Calu3 (cell line): ENCODE measurements around the gene PDE6A. TPM values are rescaled to one million over a fixed set of nuclear protein-coding genes. Genes with fewer than 3 reads are reported as not detected.

ENCODE experiments used
- BruUV-seq: library from RNA; stranded (reverse); fragments of 400-500 nt; replicated peaks from 2 replicates; lab custom pipeline; 2021; lab: Mats Ljungman, UMichigan
- CTCF ChIA-PET: fragments of 300-600 bp; sonication (Branson Sonifier 250); formaldehyde crosslinking; loops from one replicate; lab custom pipeline; 2022; ENCODE audit warnings: antibody characterized with exemption; lab: Charles Lee
- DNase-seq: peaks from one replicate; pipeline ENCODE4 v3.0.0; 2022
- H3K27ac Mint-ChIP-seq: one replicate; pipeline ENCODE4 v1.8.0; 2022; ENCODE audit warnings: mixed read lengths; ENCODE audit not compliant: unreplicated experiment
- H3K27me3 Mint-ChIP-seq: one replicate; pipeline ENCODE4 v1.8.0; 2022; ENCODE audit warnings: mixed read lengths; ENCODE audit not compliant: unreplicated experiment
- H3K36me3 Mint-ChIP-seq: one replicate; pipeline ENCODE4 v1.8.0; 2022; ENCODE audit warnings: mild to moderate bottlenecking, moderate library complexity, mixed read lengths; ENCODE audit not compliant: insufficient read depth, unreplicated experiment
- H3K4me1 Mint-ChIP-seq: one replicate; pipeline ENCODE4 v1.8.0; 2022; ENCODE audit warnings: mild to moderate bottlenecking, low read depth, mixed read lengths; ENCODE audit not compliant: unreplicated experiment
- H3K4me3 Mint-ChIP-seq: one replicate; pipeline ENCODE4 v1.8.0; 2022; ENCODE audit warnings: mild to moderate bottlenecking, low read depth, moderate library complexity, mixed read lengths; ENCODE audit not compliant: unreplicated experiment
- H3K9me3 Mint-ChIP-seq: one replicate; pipeline ENCODE4 v1.8.0; 2022; ENCODE audit warnings: low read depth, mixed read lengths; ENCODE audit not compliant: unreplicated experiment
- CTCF ChIP-seq: fragments of 200-600 bp; IDR thresholded peaks from one replicate; pipeline ENCODE4 v1.8.0; 2022; ENCODE audit warnings: antibody characterized with exemption; ENCODE audit not compliant: unreplicated experiment
- intact Hi-C: fragments of 100-400 bp; cut with micrococcal nuclease; formaldehyde crosslinking; loops from one replicate; pipeline ENCODE4 v1.10.0; 2022; ENCODE audit not compliant: unreplicated experiment
- total RNA-seq: library from RNA; stranded (reverse); gene quantifications from 2 replicates; pipeline ENCODE4 v1.2.3, GENCODE V29; 2022

The PDE6A gene
- total RNA-seq, 1 experiment from 2014 or later: not detected

GRCh38 chr5:149942199-149942598, 2.4 kb downstream of the PDE6A start:
- no TSS peak for BruUV-seq
- CTCF ChIA-PET: no interaction called here
- Mint-ChIP-seq H3K36me3 (peaks cover 22% of the 10 kb centered on the region), H3K4me3 (no peak overlapping the region), H3K27me3 (no peaks in the 10 kb centered on the region), H3K27ac (peak overlapping the region; percentile 88), H3K4me1 (peaks cover 65% of the 10 kb centered on the region), H3K9me3 (no peaks in the 10 kb centered on the region)
- no peak for TF ChIP-seq CTCF
- intact Hi-C loops: no loop called here
- DNase-seq: no peak

- Mint-ChIP-seq H3K4me3 (no peak overlapping the region), H3K9me3 (no peaks in the 10 kb centered on the region), H3K27me3 (no peaks in the 10 kb centered on the region), H3K36me3 (peaks cover 22% of the 10 kb centered on the region), H3K27ac (peak overlapping the region; percentile 88), H3K4me1 (peaks cover 69% of the 10 kb centered on the region)
- no peak for DNase-seq
- intact Hi-C loops: no loop called here
- BruUV-seq: no TSS peak
- CTCF ChIA-PET: no interaction called here
- no peak for TF ChIP-seq CTCF
Observed at GRCh38 chr5:149941795-149942194, 2.8 kb downstream of the PDE6A start.

GRCh38 chr5:149940941-149941644, 3.5 kb downstream of the PDE6A start:
- Mint-ChIP-seq H3K36me3 (peaks cover 22% of the 10 kb centered on the region), H3K4me1 (peaks cover 76% of the 10 kb centered on the region)
- CTCF ChIA-PET: no interaction called here

GRCh38 chr5:149940077-149940574, 4.5 kb downstream of the PDE6A start:
- CTCF ChIA-PET: interaction anchor here (1.0 to 1.3 kb wide), 2 partner anchors 8 to 20 kb away, joined by 3 to 5 read pairs; partner anchors contain the start of gene SLC26A2
- peaks cover 84% of the 10 kb centered on the region for H3K4me1 Mint-ChIP-seq

More at GRCh38 chr5:149940941-149941644, 3.5 kb downstream of the PDE6A start:
- TF ChIP-seq CTCF: no peak
- intact Hi-C loops: no loop called here
- Mint-ChIP-seq H3K27me3 (no peaks in the 10 kb centered on the region), H3K27ac (peak overlapping the region; percentile 88), H3K9me3 (no peaks in the 10 kb centered on the region), H3K4me3 (no peak overlapping the region)
- peak; percentile 55 for DNase-seq
- no TSS peak for BruUV-seq

More at GRCh38 chr5:149940077-149940574, 4.5 kb downstream of the PDE6A start:
- Mint-ChIP-seq H3K27ac (peak overlapping the region; percentile 88), H3K4me3 (no peak overlapping the region), H3K27me3 (no peaks in the 10 kb centered on the region), H3K36me3 (peaks cover 22% of the 10 kb centered on the region), H3K9me3 (no peaks in the 10 kb centered on the region)
- TF ChIP-seq CTCF: no peak
- BruUV-seq: no TSS peak
- no peak for DNase-seq
- intact Hi-C loops: no loop called here
